Spleen (tissue), 13 donors: Measurements from ENCODE around the gene TAS2R5. TPM values are rescaled to one million over a fixed set of nuclear protein-coding genes. Genes with fewer than 3 reads are reported as not detected.
"Not testable (repeated sequence)": the region's sequence is repeated elsewhere in the genome, so short reads cannot be mapped to it uniquely, and the experiment has no call there.

Experiments used
- DNase-seq: peaks from one replicate; pipeline ENCODE4 v3.0.0-alpha.2; 2020
- H3K27ac ChIP-seq, 8 donors: fragments of 200-600 bp; sonication (generic) in 7 of 8; 1 replicate in 4 of 8; 2 replicates in 4 of 8; pipeline versions ENCODE4 v1.5.0 to v1.8.0; 2016 to 2021; ENCODE audit warnings: inconsistent platforms in 4 of 8, mild to moderate bottlenecking in 4 of 8, moderate library complexity in 1 of 8
- H3K27me3 ChIP-seq, 7 donors: fragments of 200-600 bp; sonication (generic) in 6 of 7; replicated peaks in 1 of 7; 1 replicate in 4 of 7; 2 replicates in 3 of 7; pipeline versions ENCODE4 v1.5.0 to v1.8.0; 2016 to 2021; ENCODE audit warnings: inconsistent platforms in 3 of 7, mild to moderate bottlenecking in 1 of 7
- H3K36me3 ChIP-seq, 6 donors: fragments of 200-600 bp; sonication (generic) in 5 of 6; 1 replicate in 4 of 6; 2 replicates in 2 of 6; pipeline versions ENCODE4 v1.5.0 to v1.8.0; 2016 to 2021; ENCODE audit warnings: inconsistent platforms in 2 of 6
- H3K4me1 ChIP-seq, 6 donors: fragments of 200-600 bp; sonication (generic) in 5 of 6; 1 replicate in 3 of 6; 2 replicates in 3 of 6; pipeline versions ENCODE4 v1.5.0 to v1.8.0; 2016 to 2021; ENCODE audit warnings: inconsistent platforms in 3 of 6
- H3K4me3 ChIP-seq, 8 donors: fragments of 200-600 bp; sonication (generic) in 7 of 8; 1 replicate in 4 of 8; 2 replicates in 4 of 8; pipeline versions ENCODE4 v1.5.0 to v1.8.0; 2016 to 2021; ENCODE audit warnings: inconsistent platforms in 4 of 8, mild to moderate bottlenecking in 4 of 8, moderate library complexity in 2 of 8
- H3K9me3 ChIP-seq, 8 donors: fragments of 200-600 bp; sonication (generic) in 7 of 8; 1 replicate in 4 of 8; 2 replicates in 4 of 8; pipeline versions ENCODE4 v1.5.0 to v1.8.0; 2016 to 2021; ENCODE audit warnings: inconsistent platforms in 4 of 8
- POLR2A ChIP-seq, 3 donors: fragments of 450-650 bp; IDR thresholded peaks; one replicate each; pipeline ENCODE4 v1.5.1; 2017; ENCODE audit warnings: antibody characterized with exemption in 3 of 3, mild to moderate bottlenecking in 1 of 3
- POLR2AphosphoS5 ChIP-seq, 3 donors: sonication (generic); formaldehyde crosslinking; IDR thresholded peaks; one replicate each; pipeline ENCODE4 v1.5.1; 2017; ENCODE audit warnings: antibody characterized with exemption in 3 of 3
- WGBS, 5 donors: extraction: QIAGEN DNeasy Blood & Tissue Kit in 3 of 5; methylation state at CpG; one replicate each; pipeline versions ENCODE4 v1.1.5 to v1.1.7; 2013 to 2018; 5-methylcytosine and 5-hydroxymethylcytosine counted together
- intact Hi-C: fragments of 100-400 bp; cut with DNase I; formaldehyde crosslinking; loops from one replicate; pipeline ENCODE4 v1.15.0; 2023; ENCODE audit warnings: low total_unique reads
- long read RNA-seq, 2 donors: transcript quantifications; one replicate each; lab custom pipeline, GENCODE V29; 2026
- polyA plus RNA-seq, 3 donors: library from polyadenylated mRNA; stranded (reverse); fragments of 200-250 nt; gene quantifications; one replicate each; pipeline ENCODE4 v1.2.1, GENCODE V29; 2013
- total RNA-seq, 7 donors: library from RNA; depleted of rRNA in 3 of 7; stranded (reverse); fragments of >200 nt in 3 of 7; fragmentation: NEBNext Ultra II Directional in 4 of 7; extraction: Animal tissue kit (Norgen Biotek cat#: 25700) in 4 of 7; gene quantifications; one replicate each; pipeline versions ENCODE4 v1.1.0 to v1.2.1, GENCODE V29; 2016 to 2021
- TF ChIP-seq, protein P1 (sequence below), 11 experiments: fragments of 200-600 bp in 7 of 11; fragments of 450-650 bp in 4 of 11; sonication (generic) in 4 of 11; IDR thresholded peaks in 8 of 11; conservative IDR thresholded peaks in 3 of 11; 1 replicate in 7 of 11; 2 replicates in 4 of 11; pipeline versions ENCODE4 v1.4.0 to v1.8.0; 2016 to 2021; ENCODE audit warnings: antibody characterized with exemption in 11 of 11, inconsistent platforms in 4 of 11, mild to moderate bottlenecking in 1 of 11
- donor health status: healthy with polysubstance abuse.
- donor health status: DM: no; HTN: no; CAD: no; lungs with moderate emphysema.
- donor health status: DM: no; HTN: no; CAD: no.
- donor health status: Bipolar disorder and iron deficiency.
- donor health status: healthy.
- donor health status: DM: no; HTN: no; CAD: no.
- donor health status: DM: yes; HTN: yes; CAD: no.

TAS2R5 gene, protein sequence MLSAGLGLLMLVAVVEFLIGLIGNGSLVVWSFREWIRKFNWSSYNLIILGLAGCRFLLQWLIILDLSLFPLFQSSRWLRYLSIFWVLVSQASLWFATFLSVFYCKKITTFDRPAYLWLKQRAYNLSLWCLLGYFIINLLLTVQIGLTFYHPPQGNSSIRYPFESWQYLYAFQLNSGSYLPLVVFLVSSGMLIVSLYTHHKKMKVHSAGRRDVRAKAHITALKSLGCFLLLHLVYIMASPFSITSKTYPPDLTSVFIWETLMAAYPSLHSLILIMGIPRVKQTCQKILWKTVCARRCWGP
- 1 to 10 TPM; 1.7 to 5.7 (median 2.9) TPM for total RNA-seq
- 1 to 10 TPM in 1 of 3 donors, under 1 TPM in 2; 0.58 to 1.0 (median 0.63) TPM for polyA plus RNA-seq
- long read RNA-seq, donor 1, partial matches to known transcripts, result 0 of 4 reads
- long read RNA-seq, donor 1, other reads (novel, unspliced or antisense), result 0 of 4 reads
- long read RNA-seq, donor 2, result 0 reads

DNA sequence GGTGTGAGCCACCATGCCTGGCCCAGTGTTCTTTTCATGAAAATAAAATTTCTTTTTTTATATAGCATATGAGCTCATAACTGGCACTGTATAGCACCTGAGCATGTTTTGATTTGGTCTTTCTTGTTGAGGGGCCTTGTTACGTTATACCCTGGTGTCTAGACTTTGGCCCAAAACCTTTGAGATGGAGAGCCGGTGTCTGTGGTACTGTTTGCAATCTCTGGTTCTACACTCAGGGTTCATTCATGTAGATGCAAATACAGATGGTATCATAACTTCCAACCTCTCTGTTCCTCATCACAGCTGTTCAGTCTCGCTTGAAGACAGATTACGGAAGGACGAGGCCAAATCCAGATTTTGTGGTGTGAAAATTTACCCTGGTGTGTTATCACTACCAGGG lies at the start of gene TAS2R5:
TSS of gene TAS2R5 (plus strand) at position 301 of the 400 bp plus-strand sequence. CDS start 145 bp downstream, outside the sequence.
- H3K27me3 ChIP-seq, result no peaks in the 10 kb centered on the region
- no peak within 1 kb of the TSS for H3K27ac ChIP-seq
- DNase-seq, result no peak
- no peak within 1 kb of the TSS for H3K4me3 ChIP-seq
- intact Hi-C loops, result no loop called here
- 76 to 98% (median 88%) methylated on average over 5 of the region's 5 CpGs for WGBS, 5 donors
- H3K9me3 ChIP-seq, result no peaks in the 10 kb centered on the region
- H3K4me1 ChIP-seq, result peaks cover 0 to 9% (median 0%) of the 10 kb centered on the region in 6 donors
- TF ChIP-seq, protein P1, sequence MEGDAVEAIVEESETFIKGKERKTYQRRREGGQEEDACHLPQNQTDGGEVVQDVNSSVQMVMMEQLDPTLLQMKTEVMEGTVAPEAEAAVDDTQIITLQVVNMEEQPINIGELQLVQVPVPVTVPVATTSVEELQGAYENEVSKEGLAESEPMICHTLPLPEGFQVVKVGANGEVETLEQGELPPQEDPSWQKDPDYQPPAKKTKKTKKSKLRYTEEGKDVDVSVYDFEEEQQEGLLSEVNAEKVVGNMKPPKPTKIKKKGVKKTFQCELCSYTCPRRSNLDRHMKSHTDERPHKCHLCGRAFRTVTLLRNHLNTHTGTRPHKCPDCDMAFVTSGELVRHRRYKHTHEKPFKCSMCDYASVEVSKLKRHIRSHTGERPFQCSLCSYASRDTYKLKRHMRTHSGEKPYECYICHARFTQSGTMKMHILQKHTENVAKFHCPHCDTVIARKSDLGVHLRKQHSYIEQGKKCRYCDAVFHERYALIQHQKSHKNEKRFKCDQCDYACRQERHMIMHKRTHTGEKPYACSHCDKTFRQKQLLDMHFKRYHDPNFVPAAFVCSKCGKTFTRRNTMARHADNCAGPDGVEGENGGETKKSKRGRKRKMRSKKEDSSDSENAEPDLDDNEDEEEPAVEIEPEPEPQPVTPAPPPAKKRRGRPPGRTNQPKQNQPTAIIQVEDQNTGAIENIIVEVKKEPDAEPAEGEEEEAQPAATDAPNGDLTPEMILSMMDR (IDR thresholded peaks at IDR 0.05 in 8 of 11, conservative IDR thresholded peaks at IDR 0.05 in 3 of 11), result no peak
- TF ChIP-seq POLR2AphosphoS5 (IDR thresholded peaks at IDR 0.05), result no peak
- no peak for TF ChIP-seq POLR2A (IDR thresholded peaks at IDR 0.05)
- H3K36me3 ChIP-seq, result peaks cover 0 to 36% (median 11%) of the 10 kb centered on the region in 6 donors

DNA sequence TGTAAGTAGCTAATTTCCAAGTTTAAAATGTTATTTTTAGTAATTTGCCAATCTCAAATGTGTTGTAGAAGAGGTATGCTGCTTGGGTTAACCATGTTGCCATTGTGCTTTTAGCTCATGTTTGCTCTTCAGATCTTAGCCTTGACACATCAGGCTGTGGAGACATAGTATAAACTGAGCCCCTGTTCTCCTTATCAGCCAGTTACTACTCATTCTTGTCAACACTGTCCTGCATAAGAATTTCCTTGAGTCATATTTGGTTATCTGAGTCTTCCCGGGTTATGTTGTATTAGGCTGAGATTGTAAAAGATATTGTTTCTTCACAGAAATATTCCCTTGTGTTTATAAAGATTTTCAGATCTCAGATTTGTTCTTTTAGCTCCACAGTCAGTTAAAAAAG lies 47.8 kb upstream of the TAS2R5 start:
- H3K4me1 ChIP-seq, result peaks cover 18 to 44% (median 38%) of the 10 kb centered on the region in 6 donors
- H3K9me3 ChIP-seq, result no peaks in the 10 kb centered on the region
- 89 to 100% (median 98%) methylated on average over 1 of the region's 1 CpG for WGBS, 5 donors
- no peak overlapping the region for H3K27ac ChIP-seq
- H3K27me3 ChIP-seq, result no peaks in the 10 kb centered on the region
- no peak overlapping the region for H3K4me3 ChIP-seq
- DNase-seq, result no peak
- peaks cover 5 to 81% (median 68%) of the 10 kb centered on the region in 6 donors for H3K36me3 ChIP-seq
- TF ChIP-seq, protein P1 (IDR thresholded peaks at IDR 0.05 in 8 of 11, conservative IDR thresholded peaks at IDR 0.05 in 3 of 11), result no peak
- no peak for TF ChIP-seq POLR2AphosphoS5 (IDR thresholded peaks at IDR 0.05)
- no peak for TF ChIP-seq POLR2A (IDR thresholded peaks at IDR 0.05)
- intact Hi-C loops, result no loop called here

DNA sequence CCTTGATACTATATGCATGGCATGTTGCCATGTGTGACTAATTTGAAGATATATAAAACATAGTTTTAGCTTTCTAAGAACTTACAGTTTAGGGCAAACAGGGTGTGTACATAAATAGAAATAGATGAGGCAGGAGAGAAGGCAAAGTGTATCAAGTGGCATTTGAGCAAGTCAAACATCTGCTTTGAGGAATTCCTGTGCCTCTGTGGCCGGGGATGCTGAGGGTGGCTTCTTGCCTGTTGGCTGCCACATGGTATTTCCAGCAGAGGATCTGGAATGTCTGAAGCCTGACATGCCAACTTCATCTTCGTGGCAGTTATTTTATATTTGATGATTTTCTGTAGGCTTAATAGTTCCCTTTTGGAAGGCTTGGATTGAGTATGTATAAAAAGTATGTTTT lies 45.9 kb upstream of the TAS2R5 start:
- H3K36me3 ChIP-seq, result peaks cover 9 to 100% (median 86%) of the 10 kb centered on the region in 6 donors
- TF ChIP-seq POLR2A (IDR thresholded peaks at IDR 0.05), result no peak
- TF ChIP-seq, protein P1 (IDR thresholded peaks at IDR 0.05 in 8 of 11, conservative IDR thresholded peaks at IDR 0.05 in 3 of 11), result no peak
- no peak for TF ChIP-seq POLR2AphosphoS5 (IDR thresholded peaks at IDR 0.05)
- 89 to 98% (median 94%) methylated on average over 2 of the region's 2 CpGs for WGBS, 5 donors

DNA sequence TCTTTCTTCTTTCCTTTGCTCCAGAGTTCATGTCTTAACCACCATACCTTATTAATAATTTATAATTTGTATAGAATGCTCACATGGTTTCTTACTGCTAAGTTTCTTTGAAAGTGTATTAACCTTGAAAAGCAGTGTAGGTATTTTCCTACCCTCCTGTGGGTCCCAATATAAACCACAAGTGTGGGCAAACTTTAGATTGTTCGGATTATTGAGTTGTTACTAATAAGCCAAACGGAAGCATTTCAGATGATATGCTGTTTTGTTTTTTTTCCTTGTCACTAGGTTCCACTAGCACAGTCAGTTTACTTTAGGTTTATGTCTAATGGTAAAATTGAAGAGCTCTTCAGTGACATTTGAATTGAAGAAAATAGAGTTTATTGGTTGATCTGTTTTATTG lies 41.6 kb upstream of the TAS2R5 start:
- DNase-seq, result no peak
- no peak overlapping the region for H3K4me3 ChIP-seq
- 94 to 100% (median 97%) methylated on average over 2 of the region's 2 CpGs for WGBS, 5 donors
- intact Hi-C loops, result no loop called here
- H3K27ac ChIP-seq, result no peak overlapping the region
- H3K36me3 ChIP-seq, result peaks cover 41 to 100% (median 100%) of the 10 kb centered on the region in 6 donors
- H3K27me3 ChIP-seq, result no peaks in the 10 kb centered on the region
- no peaks in the 10 kb centered on the region for H3K4me1 ChIP-seq
- TF ChIP-seq, protein P1 (IDR thresholded peaks at IDR 0.05 in 8 of 11, conservative IDR thresholded peaks at IDR 0.05 in 3 of 11), result no peak
- TF ChIP-seq POLR2A (IDR thresholded peaks at IDR 0.05) (no peak), POLR2AphosphoS5 (IDR thresholded peaks at IDR 0.05) (no peak)
- peaks cover 11 to 41% (median 37%) of the 10 kb centered on the region in 8 donors for H3K9me3 ChIP-seq

More for the DNA sequence above, 45.9 kb upstream of the TAS2R5 start:
- H3K27ac ChIP-seq, result no peak overlapping the region
- no peaks in the 10 kb centered on the region for H3K9me3 ChIP-seq
- DNase-seq, result no peak
- peaks cover 14 to 33% (median 26%) of the 10 kb centered on the region in 6 donors for H3K4me1 ChIP-seq
- no peak overlapping the region for H3K4me3 ChIP-seq
- H3K27me3 ChIP-seq, result no peaks in the 10 kb centered on the region
- intact Hi-C loops, result no loop called here

DNA sequence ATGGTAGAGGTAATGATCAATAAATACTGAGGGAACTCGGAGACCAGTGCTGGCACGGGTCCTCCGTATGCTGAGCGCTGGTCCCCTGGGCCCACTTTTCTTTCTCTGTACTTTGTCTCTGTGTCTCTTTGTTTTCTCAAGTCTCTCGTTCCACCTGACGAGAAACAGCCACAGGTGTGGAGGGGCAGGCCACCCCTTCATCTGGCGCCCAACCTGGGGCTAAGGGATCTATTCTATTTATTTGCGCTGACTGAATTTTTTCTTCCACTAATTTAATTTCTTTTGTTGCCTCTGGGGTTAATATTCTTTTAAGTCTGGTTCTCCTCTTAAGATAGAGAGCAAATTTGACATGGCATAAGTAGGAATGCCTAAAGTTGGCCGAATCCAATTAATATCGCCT lies 38.1 kb upstream of the TAS2R5 start:
- H3K4me1 ChIP-seq, intact Hi-C loops, H3K27me3 ChIP-seq, H3K27ac ChIP-seq, DNase-seq: not testable (repeated sequence)
- peaks cover 40 to 100% (median 81%) of the 10 kb centered on the region in 6 donors for H3K36me3 ChIP-seq
- 93 to 99% (median 98%) methylated on average over 10 of the region's 10 CpGs for WGBS, 5 donors
- H3K9me3 ChIP-seq, result peaks cover 11 to 42% (median 37%) of the 10 kb centered on the region in 8 donors
- peak overlapping the region in 1 of 8 donors; percentile 17 for H3K4me3 ChIP-seq
